Cardiac fibroblast (primary cell): ENCODE data around the gene SAMM50.

Experiments used
- DNase-seq, 2 donors: peaks; one replicate each; pipeline versions ENCODE4 v3.0.0 to v3.0.0-alpha.2; 2010; ENCODE audit warnings: low read depth in 2 of 2
- H3K4me3 ChIP-seq, 2 donors: replicated peaks in 1 of 2; 1 replicate in 1 of 2; 2 replicates in 1 of 2; pipeline ENCODE4 v1.5.1; 2011; ENCODE audit warnings: low read depth in 2 of 2, low read length in 2 of 2, mild to moderate bottlenecking in 2 of 2, moderate library complexity in 1 of 2
- CTCF ChIP-seq: IDR thresholded peaks from one replicate; pipeline ENCODE4 v1.5.1; 2011; ENCODE audit warnings: low read depth, mild to moderate bottlenecking, low read length, inconsistent platforms

The SAMM50 gene

GRCh38 chr22:43919106-43919973 is 35.9 kb upstream of the SAMM50 start:
- TF ChIP-seq CTCF, result no peak
- DNase-seq, result peak in 1 of 2 donors; percentile 66
- H3K4me3 ChIP-seq, result no peak overlapping the region

- TF ChIP-seq CTCF, result no peak
- no peak overlapping the region for H3K4me3 ChIP-seq
- peak; percentile 48 to 75 for DNase-seq
These were observed 33.9 kb upstream of the SAMM50 start for GRCh38 chr22:43921370-43921769.

GRCh38 chr22:43922123-43922522 is 33.1 kb upstream of the SAMM50 start:
- no peak for DNase-seq
- no peak overlapping the region for H3K4me3 ChIP-seq
- no peak for TF ChIP-seq CTCF

- peak in 1 of 2 donors; percentile 26 for DNase-seq
- TF ChIP-seq CTCF, result no peak
- peak overlapping the region; percentile 35 to 40 for H3K4me3 ChIP-seq
These were observed 32.1 kb upstream of the SAMM50 start for GRCh38 chr22:43923191-43923590.

GRCh38 chr22:43923631-43924464 is 31.4 kb upstream of the SAMM50 start, which contains the start of gene PNPLA3:
Gene PNPLA3, plus strand, starts transcription at chr22:43923805. Its CDS starts 107 bp downstream, at chr22:43923912.
- peak; percentile 11 for TF ChIP-seq CTCF
- H3K4me3 ChIP-seq, result peak within 1 kb of the TSS; percentile 74 to 83
- DNase-seq, result peak; percentile 80 to 91

GRCh38 chr22:43924877-43925276 is 30.4 kb upstream of the SAMM50 start:
- peak overlapping the region; percentile 47 to 83 for H3K4me3 ChIP-seq
- no peak for TF ChIP-seq CTCF
- DNase-seq, result no peak
